ENCODE results near the gene SMIM1. TPM values are rescaled to one million over a fixed set of nuclear protein-coding genes. Genes with fewer than 3 reads are reported as not detected.
"Not testable (repeated sequence)": the region's sequence is repeated elsewhere in the genome, so short reads cannot be mapped to it uniquely, and the experiment has no call there.

SMIM1 gene
- total RNA-seq, 1 donor from 2014 or later, result 5.9 TPM

- DNase-seq (ENCODE audit: low spot score), result no peak
Observed at GRCh38 chr1:3736708-3737107, 35.8 kb upstream of the SMIM1 start.

- no peak for DNase-seq (ENCODE audit: low spot score)
Observed at GRCh38 chr1:3738943-3739342, 33.6 kb upstream of the SMIM1 start.

GRCh38 chr1:3740042-3740441 is 32.5 kb upstream of the SMIM1 start:
- no peak for DNase-seq (ENCODE audit: low spot score)

GRCh38 chr1:3740752-3741151 is 31.8 kb upstream of the SMIM1 start:
- DNase-seq (ENCODE audit: low spot score), result no peak

GRCh38 chr1:3741566-3742438 is 30.7 kb upstream of the SMIM1 start:
- no peak for DNase-seq (ENCODE audit: low spot score)

- no peak for DNase-seq (ENCODE audit: low spot score)
Observed at GRCh38 chr1:3742439-3743298, 29.9 kb upstream of the SMIM1 start.

- no peak for DNase-seq (ENCODE audit: low spot score)
Observed at GRCh38 chr1:3743421-3743820, 29.1 kb upstream of the SMIM1 start.

- DNase-seq (ENCODE audit: low spot score), result no peak
Observed at GRCh38 chr1:3743826-3744225, 28.7 kb upstream of the SMIM1 start.

GRCh38 chr1:3744646-3745045 is 27.9 kb upstream of the SMIM1 start:
- DNase-seq (ENCODE audit: low spot score), result no peak

GRCh38 chr1:3745071-3745470 is 27.5 kb upstream of the SMIM1 start:
- no peak for DNase-seq (ENCODE audit: low spot score)

GRCh38 chr1:3745590-3746381 is 26.8 kb upstream of the SMIM1 start:
- no peak for DNase-seq (ENCODE audit: low spot score)

GRCh38 chr1:3746389-3746829 is 26.1 kb upstream of the SMIM1 start:
- no peak for DNase-seq (ENCODE audit: low spot score)

GRCh38 chr1:3746830-3747521 is 25.6 kb upstream of the SMIM1 start:
- DNase-seq (ENCODE audit: low spot score), result peak; percentile 86

- no peak for DNase-seq (ENCODE audit: low spot score)
Observed at GRCh38 chr1:3747522-3747848, 25.1 kb upstream of the SMIM1 start.

- no peak for DNase-seq (ENCODE audit: low spot score)
Observed at GRCh38 chr1:3747903-3748302, 24.6 kb upstream of the SMIM1 start.

GRCh38 chr1:3748316-3748900 is 24.1 kb upstream of the SMIM1 start:
- not testable (repeated sequence) for DNase-seq (ENCODE audit: low spot score)

GRCh38 chr1:3749512-3749911 is 23.0 kb upstream of the SMIM1 start:
- no peak for DNase-seq (ENCODE audit: low spot score)

GRCh38 chr1:3750741-3751140 is 21.8 kb upstream of the SMIM1 start:
- no peak for DNase-seq (ENCODE audit: low spot score)

GRCh38 chr1:3752400-3752945 is 20.1 kb upstream of the SMIM1 start, which contains the start of gene CCDC27:
TSS of gene CCDC27 (plus strand) at chr1:3752450. CDS start at chr1:3752482, 32 bp downstream.
- DNase-seq (ENCODE audit: low spot score), result no peak

GRCh38 chr1:3753656-3754454 is 18.7 kb upstream of the SMIM1 start:
- DNase-seq (ENCODE audit: low spot score), result no peak

Data from mucosa of gallbladder (tissue), 1 donor.